Stimulated activated CD4-positive, alpha-beta T cell treated with anti-CD3 and anti-CD28 coated beads, Interleukin-12 subunit alpha, Interleukin-12 subunit beta, amount 100 ng/mL, for 48 hours (primary cell): ENCODE data around the gene PCDHGA9.
"Not testable (repeated sequence)": the region's sequence is repeated elsewhere in the genome, so short reads cannot be mapped to it uniquely, and the experiment has no call there.

Source experiments
- DNase-seq, 3 donors: peaks; one replicate each; pipeline ENCODE4 v3.0.0-alpha.2; 2020; ENCODE audit warnings: low read depth in 2 of 3, low spot score in 1 of 3

PCDHGA9 gene

DNA sequence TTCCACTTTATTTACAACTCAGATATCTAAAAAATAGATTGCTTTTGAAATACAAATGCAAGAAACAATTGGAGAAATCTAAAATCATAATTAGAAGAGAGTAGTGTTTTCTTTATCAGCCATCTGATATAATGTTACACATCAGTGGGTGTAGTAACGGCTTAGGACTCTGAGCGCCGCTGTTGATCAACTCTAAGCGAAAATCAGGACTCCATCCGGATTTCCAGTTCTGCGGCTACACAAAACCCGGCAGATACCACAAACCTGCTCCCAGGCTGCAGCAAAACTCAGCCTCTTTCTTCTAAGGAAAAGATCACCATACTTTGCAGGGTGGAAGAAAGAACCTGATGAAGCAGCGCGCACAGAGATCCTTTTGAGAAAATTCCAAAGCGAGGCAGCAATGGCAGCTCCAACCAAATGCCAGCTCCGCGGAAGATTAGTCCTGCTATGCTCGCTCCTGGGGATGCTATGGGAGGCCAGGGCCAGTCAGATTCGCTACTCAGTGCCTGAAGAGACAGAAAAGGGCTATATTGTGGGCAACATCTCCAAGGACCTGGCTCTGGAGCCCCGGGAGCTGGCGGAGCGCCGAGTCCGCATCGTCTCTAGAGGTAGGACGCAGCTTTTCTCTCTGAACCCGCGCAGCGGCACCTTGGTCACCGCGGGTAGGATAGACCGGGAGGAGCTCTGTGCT is at the start of gene PCDHGA9:
TSS of gene PCDHGA9 (plus strand) at position 226 of the 691 bp plus-strand sequence. CDS start at position 401, 175 bp downstream.
- no peak for DNase-seq

DNA sequence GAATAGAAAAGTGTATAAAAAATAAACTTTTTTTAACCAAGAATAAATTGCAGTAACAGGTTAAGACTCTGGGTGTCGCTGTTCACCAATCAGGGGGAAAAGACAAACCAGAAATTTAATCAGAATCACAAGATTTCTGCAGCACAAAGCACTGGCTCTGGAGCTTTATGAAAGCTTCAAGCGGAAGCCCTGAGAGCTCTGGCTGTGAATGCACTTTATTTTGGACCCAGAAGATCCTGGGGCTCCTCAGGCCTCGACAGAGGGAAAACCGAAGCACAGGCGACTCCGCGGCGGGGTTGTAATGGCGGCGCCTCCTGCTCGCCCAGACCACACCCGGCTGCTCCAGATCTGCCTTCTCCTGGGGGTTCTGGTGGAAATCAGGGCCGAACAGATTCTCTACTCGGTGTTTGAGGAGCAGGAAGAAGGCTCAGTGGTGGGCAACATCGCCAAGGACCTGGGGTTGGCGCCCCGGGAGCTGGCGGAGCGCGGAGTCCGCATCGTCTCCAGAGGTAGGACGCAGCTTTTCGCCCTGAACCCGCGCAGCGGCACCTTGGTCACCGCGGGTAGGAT is 47.6 kb upstream of the PCDHGA9 start, which contains the start of gene PCDHGA4:
TSS of gene PCDHGA4 (plus strand) at position 122 of the 570 bp plus-strand sequence. CDS start at position 209, 87 bp downstream.
- DNase-seq: no peak

DNA sequence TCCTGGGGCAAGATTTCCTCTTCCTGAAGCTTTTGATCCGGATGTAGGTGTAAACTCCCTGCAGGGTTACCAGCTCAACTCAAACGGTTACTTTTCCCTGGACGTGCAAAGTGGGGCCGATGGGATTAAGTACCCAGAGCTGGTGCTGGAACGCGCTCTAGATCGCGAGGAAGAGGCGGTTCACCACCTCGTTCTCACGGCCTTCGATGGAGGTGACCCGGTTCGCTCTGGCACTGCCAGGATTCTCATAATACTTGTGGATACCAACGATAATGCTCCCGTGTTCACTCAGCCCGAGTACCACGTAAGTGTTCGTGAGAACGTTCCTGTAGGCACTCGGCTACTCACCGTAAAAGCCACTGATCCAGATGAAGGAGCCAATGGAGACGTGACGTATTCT is 46.9 kb upstream of the PCDHGA9 start:
- DNase-seq: no peak

DNA sequence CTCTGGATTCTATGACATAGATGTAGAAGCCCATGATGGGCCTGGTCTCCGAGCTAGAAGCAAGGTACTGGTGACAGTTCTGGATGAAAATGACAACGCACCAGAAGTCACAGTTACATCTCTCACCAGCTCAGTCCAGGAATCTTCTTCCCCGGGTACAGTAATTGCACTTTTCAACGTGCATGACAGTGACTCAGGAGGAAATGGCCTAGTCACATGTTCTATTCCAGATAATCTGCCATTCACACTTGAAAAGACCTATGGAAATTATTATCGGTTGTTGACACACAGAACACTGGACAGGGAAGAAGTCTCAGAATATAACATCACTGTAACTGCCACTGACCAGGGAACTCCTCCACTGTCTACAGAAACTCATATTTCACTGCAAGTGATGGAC is 46.4 kb upstream of the PCDHGA9 start:
- no peak for DNase-seq

DNA sequence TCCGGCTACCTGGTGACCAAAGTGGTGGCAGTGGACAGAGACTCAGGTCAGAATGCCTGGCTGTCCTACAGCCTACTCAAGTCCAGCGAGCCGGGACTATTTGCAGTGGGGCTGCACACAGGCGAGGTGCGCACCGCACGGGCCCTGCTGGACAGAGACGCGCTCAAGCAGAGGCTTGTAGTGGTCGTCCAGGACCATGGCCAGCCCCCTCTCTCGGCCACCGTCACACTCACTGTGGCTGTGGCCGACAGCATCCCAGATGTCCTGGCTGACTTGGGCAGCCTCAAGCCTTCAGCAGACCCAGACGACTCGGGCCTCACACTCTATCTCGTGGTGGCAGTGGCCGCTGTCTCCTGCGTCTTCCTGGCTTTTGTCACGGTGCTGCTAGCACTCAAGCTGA is 45.6 kb upstream of the PCDHGA9 start:
- no peak for DNase-seq

DNA sequence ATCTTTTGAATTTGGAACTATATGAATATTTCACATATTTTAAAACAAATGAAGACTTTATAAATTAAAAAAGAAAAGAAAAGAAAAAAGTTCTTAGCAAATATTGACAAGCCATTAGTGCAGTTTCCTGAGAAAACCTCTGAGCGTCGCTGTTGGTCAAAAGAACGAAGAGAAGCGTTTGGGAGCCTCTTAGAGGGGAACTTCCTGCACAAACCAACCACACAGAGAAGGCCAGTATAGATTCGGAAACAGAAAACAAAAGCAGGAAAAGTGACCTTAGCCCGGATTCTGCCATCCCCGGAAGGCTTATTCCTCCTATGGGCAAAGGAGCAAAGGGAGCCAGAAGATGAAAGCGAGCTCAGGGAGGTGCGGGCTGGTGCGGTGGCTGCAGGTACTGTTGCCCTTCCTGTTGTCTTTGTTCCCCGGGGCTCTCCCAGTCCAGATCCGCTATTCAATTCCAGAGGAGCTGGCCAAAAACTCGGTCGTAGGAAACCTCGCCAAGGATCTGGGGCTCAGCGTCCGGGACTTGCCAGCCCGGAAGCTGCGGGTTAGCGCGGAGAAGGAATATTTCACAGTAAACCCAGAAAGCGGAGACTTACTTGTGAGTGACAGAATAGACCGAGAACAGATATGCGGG is 42.7 kb upstream of the PCDHGA9 start, which contains the start of gene PCDHGB2:
TSS of gene PCDHGB2 (plus strand) at position 205 of the 637 bp plus-strand sequence. CDS start at position 347, 142 bp downstream.
- no peak for DNase-seq

DNA sequence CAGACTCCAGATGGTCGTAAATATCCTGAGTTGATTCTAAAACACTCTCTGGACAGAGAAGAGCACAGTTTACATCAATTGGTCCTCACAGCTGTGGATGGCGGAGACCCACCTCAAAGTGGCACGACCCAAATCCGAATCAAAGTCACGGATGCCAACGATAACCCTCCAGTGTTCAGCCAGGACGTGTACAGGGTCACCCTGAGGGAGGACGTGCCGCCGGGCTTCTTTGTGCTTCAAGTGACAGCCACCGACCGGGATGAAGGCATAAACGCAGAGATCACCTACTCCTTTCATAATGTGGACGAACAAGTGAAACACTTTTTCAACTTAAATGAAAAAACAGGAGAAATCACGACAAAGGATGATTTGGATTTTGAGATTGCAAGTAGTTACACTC is 41.9 kb upstream of the PCDHGA9 start:
- no peak for DNase-seq

DNA sequence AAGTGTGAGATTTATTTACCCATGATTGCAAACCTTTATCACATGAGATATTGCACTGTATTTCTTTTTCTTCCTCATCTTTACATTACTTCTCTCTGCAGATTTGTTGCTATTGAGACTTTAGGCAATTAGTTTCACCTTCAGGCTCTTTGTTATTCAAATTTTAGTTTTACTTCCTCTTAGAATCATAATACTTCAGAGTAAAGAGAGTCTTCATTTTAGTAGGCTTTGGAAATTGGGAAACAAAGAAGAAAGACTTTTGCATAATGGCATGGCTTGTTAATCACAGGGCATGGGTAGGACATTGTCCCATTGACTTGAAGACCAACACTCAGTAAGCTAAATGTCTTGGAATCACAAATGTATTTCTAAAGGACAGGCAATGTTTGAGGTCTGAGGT is 39.9 kb upstream of the PCDHGA9 start:
- DNase-seq: no peak

DNA sequence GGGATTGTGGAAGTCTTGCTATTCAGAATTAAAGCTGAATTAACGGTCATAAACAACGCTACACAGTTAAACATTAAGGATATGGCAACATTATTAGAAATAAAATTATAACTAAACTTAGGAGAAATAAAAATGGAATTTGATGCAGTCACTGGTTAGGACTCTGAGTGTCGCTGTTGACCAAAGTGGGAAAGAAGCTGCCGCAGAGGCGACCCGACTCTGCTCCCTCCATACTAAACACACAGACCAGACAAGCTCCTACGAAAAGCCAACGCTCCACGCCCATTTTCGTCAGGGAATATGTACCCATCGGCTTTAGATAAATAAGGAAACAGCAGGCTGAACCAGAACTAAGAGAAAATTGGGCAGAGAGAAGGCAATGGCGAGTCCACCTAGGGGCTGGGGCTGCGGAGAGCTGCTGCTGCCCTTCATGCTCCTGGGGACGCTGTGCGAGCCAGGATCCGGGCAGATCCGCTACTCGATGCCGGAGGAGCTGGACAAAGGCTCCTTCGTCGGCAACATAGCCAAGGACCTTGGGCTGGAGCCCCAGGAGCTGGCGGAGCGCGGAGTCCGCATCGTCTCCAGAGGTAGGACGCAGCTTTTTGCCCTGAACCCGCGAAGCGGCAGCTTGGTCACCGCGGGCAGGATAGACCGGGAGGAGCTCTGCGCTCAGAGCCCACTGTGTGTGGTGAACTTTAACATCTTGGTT is 38.5 kb upstream of the PCDHGA9 start, which contains the start of gene PCDHGA5:
TSS of gene PCDHGA5 (plus strand) at position 211 of the 709 bp plus-strand sequence. CDS start at position 380, 169 bp downstream.
- DNase-seq: no peak

DNA sequence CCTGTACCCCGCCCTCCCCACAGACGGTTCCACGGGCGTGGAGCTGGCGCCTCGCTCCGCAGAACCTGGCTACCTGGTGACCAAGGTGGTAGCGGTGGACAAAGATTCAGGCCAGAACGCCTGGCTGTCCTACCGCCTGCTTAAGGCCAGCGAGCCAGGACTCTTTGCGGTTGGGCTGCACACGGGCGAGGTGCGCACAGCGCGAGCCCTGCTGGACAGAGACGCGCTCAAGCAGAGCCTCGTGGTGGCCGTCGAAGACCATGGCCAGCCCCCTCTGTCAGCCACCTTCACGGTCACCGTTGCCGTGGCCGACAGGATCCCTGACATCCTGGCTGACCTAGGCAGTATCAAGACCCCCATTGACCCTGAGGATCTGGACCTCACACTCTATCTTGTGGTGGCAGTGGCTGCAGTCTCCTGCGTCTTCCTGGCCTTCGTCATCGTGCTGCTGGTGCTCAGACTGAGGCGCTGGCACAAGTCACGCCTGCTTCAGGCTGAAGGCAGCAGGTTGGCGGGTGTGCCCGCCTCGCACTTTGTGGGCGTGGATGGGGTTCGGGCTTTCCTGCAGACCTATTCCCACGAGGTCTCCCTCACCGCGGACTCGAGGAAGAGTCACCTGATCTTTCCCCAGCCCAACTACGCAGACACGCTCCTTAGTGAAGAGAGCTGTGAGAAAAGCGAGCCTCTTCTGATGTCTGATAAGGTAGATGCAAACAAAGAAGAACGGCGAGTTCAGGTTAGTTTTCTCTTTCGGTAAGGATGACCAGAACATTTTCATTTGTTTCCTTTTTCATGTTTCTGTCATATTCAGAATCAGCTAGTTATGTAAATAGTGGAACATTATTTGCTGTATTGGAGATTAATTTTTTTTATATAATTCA is 36.3 kb upstream of the PCDHGA9 start:
- DNase-seq: no peak

DNA sequence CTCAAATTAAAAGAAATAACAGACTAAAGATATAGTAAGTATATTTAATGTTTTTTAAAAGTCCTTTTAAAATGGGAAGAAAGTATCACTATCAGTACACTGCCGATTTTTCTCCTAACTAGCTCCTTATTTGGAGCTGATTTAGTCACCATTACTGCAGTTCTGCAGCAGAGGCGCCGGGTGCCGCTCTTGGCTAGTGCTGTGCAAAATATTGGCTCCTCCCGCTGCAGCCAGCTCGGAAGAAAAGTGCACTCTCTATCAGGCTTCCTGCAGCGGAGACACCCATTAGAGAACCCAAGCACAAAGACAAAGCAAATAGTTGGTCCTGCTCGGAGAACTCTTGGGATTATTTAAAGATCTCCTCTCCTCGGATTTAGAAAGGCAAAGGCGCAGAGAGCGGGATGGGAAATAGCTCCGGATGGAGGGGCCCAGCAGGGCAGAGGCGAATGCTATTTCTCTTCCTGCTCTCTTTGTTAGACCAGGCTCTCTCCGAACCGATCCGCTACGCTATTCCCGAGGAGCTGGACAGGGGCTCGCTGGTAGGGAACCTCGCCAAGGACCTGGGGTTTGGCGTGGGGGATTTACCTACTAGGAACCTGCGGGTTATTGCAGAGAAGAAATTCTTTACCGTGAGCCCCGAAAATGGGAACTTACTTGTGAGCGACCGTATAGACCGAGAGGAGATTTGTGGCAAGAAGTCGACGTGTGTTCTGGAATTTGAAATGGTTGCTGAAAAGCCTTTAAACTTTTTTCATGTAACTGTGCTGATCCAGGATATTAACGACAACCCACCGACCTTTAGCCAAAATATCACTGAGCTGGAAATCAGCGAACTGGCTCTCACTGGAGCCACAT is 32.4 kb upstream of the PCDHGA9 start, which contains the start of gene PCDHGB3:
TSS of gene PCDHGB3 (plus strand) at position 249 of the 855 bp plus-strand sequence. CDS start at position 402, 153 bp downstream.
- peak in 1 of 3 donors; percentile 12 for DNase-seq

DNA sequence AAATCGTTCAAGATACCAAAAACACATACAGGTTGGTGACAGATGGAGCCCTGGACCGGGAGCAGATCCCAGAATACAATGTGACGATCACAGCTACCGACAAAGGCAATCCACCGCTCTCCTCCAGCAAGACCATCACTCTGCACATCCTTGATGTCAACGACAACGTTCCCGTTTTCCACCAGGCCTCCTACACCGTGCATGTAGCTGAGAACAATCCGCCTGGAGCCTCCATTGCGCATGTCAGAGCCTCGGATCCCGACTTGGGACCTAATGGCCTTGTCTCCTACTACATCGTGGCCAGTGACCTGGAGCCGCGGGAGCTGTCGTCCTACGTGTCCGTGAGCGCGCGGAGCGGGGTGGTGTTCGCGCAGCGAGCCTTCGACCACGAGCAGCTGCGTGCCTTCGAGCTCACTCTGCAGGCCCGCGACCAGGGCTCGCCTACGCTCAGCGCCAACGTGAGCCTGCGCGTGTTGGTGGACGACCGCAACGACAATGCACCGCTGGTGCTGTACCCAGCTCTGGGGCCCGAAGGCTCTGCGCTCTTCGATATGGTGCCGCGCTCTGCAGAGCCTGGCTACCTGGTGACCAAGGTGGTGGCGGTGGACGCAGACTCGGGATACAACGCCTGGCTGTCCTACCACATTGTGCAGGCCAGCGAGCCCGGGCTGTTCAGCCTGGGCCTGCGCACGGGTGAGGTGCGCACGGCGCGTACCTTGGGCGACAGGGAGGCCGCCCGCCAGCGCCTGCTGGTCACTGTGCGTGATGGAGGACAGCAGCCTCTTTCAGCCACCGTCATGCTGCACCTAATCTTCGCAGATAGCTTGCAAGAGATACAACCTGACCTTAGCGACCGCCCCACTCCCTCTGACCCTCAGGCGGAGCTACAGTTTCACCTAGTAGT is 30.8 kb upstream of the PCDHGA9 start:
- DNase-seq: no peak

DNA sequence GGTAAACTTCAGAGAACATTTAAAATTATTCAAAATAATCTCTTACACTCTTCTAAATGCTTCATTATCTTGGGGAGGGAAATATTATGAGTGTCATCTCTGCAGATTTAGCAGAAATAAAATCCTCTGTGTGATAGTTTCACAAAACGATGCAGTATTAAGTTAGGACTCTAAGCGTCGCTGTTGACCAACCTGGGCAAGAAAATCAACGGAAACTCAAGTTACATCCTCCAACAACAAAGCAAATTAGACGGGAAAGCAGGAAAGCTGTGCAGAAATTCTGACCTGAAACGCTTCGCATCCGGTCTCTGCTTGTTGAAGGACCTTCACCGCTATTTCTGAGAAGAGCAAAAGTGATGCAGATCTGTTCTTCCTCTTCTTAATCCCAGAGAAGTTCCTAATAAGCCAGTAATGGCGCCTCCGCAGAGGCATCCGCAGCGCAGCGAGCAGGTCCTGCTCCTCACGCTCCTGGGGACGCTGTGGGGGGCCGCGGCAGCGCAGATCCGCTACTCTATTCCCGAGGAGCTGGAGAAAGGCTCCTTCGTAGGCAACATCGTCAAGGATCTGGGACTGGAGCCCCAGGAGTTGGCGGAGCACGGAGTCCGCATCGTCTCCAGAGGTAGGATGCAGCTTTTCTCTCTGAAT is 28.8 kb upstream of the PCDHGA9 start, which contains the start of gene PCDHGA6:
TSS of gene PCDHGA6 (plus strand) at position 219 of the 645 bp plus-strand sequence. CDS start at position 412, 193 bp downstream.
- no peak for DNase-seq

DNA sequence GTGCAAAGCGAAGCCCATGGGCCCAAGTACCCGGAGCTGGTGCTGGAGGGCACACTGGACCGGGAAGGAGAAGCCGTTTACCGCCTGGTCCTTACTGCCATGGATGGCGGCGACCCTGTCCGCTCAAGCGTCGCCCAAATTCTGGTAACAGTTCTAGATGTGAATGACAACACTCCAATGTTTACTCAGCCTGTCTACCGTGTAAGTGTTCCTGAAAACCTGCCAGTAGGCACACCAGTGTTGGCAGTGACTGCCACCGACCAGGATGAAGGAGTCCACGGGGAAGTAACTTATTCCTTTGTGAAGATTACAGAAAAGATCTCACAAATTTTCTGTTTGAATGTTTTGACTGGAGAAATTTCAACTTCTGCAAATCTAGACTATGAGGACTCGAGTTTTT is 28.0 kb upstream of the PCDHGA9 start:
- DNase-seq: no peak

DNA sequence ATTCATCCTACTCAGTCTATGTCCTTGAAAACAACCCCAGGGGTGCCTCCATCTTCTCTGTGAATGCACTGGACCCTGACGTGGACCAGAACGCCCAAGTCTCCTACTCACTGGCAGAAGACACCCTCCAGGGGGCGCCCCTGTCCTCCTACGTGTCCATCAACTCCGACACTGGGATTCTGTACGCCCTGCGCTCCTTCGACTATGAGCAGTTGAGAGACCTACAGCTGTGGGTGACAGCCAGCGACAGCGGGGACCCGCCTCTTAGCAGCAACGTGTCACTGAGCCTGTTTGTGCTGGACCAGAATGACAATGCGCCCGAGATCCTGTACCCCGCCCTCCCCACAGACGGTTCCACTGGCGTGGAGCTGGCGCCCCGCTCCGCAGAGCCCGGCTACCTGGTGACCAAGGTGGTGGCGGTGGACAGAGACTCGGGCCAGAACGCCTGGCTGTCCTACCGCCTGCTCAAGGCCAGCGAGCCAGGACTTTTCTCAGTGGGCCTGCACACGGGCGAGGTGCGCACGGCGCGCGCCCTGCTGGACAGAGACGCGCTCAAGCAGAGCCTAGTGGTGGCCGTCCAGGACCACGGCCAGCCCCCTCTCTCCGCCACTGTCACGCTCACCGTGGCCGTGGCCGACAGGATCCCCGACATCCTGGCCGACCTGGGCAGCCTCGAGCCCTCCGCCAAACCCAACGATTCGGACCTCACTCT is 27.0 kb upstream of the PCDHGA9 start:
- DNase-seq: not testable (repeated sequence)

DNA sequence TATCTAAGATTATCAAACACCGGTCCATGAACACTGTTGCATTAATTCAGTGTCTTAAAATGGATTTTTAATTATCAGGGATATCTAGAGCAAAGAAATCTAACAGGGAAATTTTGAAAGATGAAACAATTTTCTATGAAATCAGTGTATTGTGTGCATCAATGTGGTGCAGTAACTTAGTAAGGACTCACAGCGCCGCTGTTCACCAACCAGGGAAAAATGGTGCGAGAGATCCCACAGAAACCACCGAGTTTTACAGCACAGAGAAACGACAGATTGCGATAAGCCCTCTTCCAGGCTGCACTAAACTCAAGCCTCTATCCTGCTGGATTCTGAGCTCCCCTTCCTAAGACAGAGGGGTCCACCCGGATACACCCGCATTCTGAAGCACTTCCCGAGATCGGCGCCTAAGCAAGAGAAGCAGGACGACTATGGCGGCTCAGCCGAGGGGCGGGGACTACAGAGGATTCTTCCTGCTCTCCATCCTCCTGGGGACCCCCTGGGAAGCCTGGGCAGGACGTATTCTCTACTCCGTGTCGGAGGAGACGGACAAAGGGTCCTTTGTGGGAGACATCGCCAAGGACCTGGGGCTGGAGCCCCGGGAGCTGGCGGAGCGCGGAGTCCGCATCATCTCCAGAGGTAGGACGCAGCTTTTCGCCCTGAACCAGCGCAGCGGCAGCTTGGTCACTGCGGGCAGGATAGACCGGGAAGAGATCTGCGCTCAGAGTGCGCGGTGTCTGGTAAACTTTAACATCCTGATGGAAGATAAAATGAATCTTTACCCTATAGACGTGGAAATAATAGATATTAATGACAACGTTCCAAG is 19.9 kb upstream of the PCDHGA9 start, which contains the start of gene PCDHGA7:
TSS of gene PCDHGA7 (plus strand) at position 274 of the 826 bp plus-strand sequence. CDS start at position 432, 158 bp downstream.
- DNase-seq: no peak
